GM12872 (cell line): ENCODE data around the gene ADD1.

Source experiments
- TF ChIP-seq, protein P1 (sequence below): IDR thresholded peaks from 3 replicates; pipeline ENCODE4 v1.5.1; 2011; ENCODE audit warnings: low read depth, mild to moderate bottlenecking, low read length, moderate library complexity; ENCODE audit not compliant: insufficient read depth

ADD1 gene

GRCh38 chr4:2898001-2898400 lies 54.4 kb downstream of the ADD1 start:
- TF ChIP-seq, protein P1, sequence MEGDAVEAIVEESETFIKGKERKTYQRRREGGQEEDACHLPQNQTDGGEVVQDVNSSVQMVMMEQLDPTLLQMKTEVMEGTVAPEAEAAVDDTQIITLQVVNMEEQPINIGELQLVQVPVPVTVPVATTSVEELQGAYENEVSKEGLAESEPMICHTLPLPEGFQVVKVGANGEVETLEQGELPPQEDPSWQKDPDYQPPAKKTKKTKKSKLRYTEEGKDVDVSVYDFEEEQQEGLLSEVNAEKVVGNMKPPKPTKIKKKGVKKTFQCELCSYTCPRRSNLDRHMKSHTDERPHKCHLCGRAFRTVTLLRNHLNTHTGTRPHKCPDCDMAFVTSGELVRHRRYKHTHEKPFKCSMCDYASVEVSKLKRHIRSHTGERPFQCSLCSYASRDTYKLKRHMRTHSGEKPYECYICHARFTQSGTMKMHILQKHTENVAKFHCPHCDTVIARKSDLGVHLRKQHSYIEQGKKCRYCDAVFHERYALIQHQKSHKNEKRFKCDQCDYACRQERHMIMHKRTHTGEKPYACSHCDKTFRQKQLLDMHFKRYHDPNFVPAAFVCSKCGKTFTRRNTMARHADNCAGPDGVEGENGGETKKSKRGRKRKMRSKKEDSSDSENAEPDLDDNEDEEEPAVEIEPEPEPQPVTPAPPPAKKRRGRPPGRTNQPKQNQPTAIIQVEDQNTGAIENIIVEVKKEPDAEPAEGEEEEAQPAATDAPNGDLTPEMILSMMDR, result no peak

DNA sequence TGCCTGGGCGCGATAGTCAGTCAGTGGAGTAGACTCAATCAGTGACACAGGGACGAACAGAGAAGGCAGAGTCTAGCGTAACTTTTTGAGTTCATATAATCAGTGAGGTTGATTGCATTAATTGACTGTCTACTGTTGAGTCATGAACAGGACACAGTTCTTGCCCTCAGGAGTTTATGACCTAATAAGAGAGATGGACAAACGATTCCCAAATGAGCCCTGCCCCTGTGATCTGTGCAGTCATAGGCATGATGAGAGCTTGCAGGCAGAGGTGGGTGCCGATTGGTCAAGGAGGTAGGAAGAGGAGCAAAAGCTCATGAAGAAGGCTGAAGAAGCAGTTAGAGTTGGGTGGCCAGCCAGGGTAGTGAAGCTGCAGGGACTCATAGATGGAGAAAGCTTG lies 57.1 kb downstream of the ADD1 start:
- TF ChIP-seq, protein P1, result no peak

- TF ChIP-seq, protein P1, result no peak
Observed at GRCh38 chr4:2901186-2901585, 57.5 kb downstream of the ADD1 start.

DNA sequence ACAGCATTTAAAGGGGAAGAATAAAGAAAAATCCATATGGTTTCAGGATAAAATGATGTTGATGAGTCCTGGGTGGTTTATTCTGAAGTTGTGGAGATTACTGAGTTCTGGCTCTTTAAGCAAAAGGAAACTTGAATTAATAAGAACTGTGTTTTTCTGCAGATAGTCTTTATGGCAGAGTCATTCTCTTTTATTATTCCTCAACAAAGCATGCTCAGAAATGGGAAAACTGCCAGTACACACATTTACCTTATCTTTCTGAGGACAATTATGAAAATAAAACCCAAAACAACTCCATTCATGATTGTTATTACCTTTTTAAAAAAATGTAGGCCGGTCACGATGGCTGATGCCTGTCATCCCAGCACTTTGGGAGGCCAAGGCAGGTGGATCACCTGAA lies 58.5 kb downstream of the ADD1 start:
- TF ChIP-seq, protein P1, result no peak

DNA sequence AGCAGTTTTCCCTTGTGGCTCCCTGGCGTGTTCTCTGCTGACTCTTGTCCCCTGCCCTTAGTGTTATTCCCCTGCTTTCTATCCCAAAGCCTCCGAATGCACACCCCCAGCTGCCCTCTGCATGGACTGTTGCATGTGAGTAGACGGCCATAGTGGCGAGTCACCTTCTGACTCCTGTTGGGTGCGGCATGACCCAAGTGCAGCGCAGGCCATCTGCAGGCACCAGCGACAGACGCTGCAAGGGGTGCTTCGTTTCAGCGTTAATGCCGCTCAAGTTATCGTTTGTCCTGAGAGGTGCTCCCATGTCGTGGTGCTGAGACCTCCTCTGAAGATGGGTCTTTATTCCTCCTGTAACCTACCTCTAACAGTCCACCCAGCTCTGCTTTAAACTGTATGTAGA lies 61.9 kb downstream of the ADD1 start:
- TF ChIP-seq, protein P1, result no peak

- TF ChIP-seq, protein P1, result no peak
Observed at GRCh38 chr4:2906218-2906617, 62.6 kb downstream of the ADD1 start.

GRCh38 chr4:2907226-2907625 lies 63.6 kb downstream of the ADD1 start:
- TF ChIP-seq, protein P1, result no peak
